SK-MEL-5 (cell line): ENCODE measurements around the gene FAM47E. TPM values are rescaled to one million over a fixed set of nuclear protein-coding genes. Genes with fewer than 3 reads are reported as not detected.

Experiments used
- DNase-seq: peaks from one replicate; pipeline ENCODE4 v3.0.0-alpha.2; 2016; ENCODE audit warnings: low read depth, low spot score
- in situ Hi-C: cut with HindIII; loops from 2 replicates; pipeline ENCODE4 v1.10.0; 2016; ENCODE audit warnings: low sequenced_read_pairs, high pct_unique_total_duplicates, low pct_unique_long_range_greater_than_20kb
- total RNA-seq: library from RNA; depleted of rRNA; stranded (reverse); fragments of >200 nt; shearing (Covaris generic); gene quantifications from 2 replicates; pipeline ENCODE4 v1.2.3, GENCODE V29; 2014; rRNA removed

FAM47E gene
- total RNA-seq, 1 experiment from 2014 or later = 1.4 TPM

DNA sequence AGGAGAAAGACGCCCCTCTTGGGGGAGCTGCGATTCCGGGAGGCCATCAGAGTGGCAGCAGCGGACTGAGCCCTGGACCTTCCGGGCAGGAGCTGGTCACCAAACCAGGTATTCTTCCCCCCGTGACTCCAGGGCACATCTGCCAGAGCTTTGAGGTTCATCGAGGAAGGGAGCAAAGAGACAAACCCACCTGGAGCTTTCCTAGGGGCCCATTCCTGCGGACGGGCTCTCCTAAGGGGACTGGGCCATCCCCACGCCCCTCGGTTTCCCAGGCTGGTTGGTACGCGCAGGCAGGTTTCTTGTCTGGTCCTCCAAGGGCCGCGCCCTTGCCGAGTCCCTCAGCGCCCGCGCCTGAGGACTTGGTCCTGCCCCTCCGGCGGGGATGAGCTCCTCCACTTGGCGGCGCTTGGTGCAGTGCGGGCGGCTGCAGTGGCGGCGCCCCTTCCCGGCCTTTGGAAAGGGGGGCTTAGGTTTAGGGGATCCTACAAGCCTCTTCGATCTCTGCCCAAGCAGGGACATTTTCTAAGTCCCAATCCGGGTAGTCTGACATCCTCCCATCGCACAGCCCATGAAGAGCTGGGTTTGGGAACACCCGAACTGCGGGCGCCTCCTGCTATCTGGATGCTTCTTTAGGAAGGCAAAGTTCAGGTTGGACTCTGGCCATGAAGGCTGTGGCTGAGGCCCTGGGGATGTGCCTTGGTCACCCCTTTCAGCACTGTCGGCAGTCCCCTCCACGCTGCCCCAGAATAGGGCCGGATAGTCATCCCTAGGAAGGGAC is 55.5 kb downstream of the FAM47E start:
- in situ Hi-C loops = no loop called here
- no peak for DNase-seq

GRCh38 chr4:76307660-76308014 is 56.1 kb downstream of the FAM47E start:
- in situ Hi-C loops = no loop called here

GRCh38 chr4:76308548-76308947 is 57.0 kb downstream of the FAM47E start:
- in situ Hi-C loops = no loop called here
- DNase-seq = no peak

More at GRCh38 chr4:76307660-76308014, 56.1 kb downstream of the FAM47E start:
- DNase-seq = no peak

DNA sequence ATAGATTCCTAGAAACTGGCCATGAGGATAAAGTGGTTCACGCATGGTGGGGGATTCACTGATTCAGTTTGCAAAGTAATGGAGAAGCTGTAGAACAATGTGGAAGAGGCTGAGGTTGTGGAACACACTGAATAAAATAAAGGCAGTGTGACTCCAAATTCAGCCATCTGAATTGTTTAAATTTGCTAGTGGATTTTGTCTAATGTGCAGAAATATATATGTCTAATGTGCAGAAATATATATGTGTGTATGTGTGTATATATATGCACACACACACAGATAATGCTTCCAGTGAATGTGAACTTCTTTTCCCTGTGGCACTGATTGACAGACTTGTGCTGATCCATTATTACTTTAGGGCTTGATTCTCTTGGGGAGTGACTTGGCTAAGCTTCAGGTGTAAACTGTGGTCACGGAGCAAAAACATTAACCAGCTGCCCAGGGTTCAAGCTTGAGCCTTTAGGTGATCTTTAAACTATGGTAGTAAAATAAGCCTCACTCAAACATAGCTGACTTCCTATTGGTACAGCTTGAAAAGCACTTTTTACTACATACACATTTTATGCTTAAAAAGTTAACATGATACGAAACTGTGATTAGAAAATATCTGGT is 58.5 kb downstream of the FAM47E start:
- no peak for DNase-seq
- in situ Hi-C loops = no loop called here

DNA sequence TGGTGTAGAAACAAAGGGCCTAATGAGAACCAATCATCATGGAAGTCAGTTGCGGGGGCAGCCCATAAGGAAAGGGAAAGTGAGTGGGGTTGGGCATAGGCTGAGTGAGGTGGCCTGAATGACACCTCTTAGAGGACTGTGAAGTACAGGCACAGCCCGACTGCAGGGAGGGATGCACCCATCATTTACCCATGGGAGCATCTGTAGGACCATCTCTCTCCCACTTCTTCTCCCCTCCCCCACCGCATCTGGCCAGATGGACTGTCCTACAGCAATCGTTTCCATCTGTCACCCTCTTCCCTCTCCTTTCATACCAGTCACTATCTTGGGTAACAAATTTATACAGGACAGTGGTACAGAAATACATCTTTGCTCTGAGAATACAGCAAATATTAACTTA is 59.2 kb downstream of the FAM47E start:
- no peak for DNase-seq
- in situ Hi-C loops = no loop called here

DNA sequence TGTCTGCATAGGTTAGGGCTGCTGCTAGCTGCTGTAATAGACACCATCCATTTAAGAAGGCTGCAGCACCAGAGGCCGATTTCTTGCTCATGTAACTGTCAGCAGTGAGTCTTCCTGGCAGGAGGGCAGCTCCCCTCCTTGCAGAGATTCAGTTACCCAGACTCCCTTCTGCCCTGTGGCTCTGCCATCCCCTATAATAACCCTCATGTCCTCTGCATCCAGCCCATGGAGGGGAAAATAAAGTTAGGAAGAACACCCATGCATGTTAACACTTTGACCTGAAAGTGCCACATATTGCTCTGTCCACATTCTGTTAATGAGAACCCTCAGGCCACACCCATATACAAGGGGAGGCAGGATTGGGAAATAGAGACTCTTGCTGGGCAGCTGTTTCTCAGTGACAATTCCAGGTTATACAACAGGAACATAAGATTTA is 60.4 kb downstream of the FAM47E start:
- no peak for DNase-seq
- in situ Hi-C loops = no loop called here

GRCh38 chr4:76312457-76312856 is 60.9 kb downstream of the FAM47E start:
- DNase-seq = no peak
- in situ Hi-C loops = no loop called here

DNA sequence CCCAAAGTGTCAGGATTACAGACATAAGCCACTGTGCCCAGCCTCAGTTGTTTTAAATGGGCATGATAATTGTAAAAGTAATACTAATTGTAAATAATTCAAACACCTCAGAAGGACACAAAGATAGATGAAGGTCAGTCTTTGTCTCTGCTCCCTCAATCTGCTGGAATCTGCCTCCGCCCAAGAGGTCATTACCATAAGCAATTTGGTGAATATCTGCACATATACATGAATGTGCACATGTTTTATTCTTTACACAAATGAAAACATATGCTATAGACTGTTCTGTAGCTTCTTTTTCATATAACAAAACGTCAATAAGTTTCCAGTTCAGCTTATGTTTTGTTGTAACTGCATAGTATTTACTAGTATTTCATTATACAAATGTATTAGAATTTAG is 62.0 kb downstream of the FAM47E start:
- DNase-seq = no peak
- in situ Hi-C loops = no loop called here

GRCh38 chr4:76315267-76315918 is 63.9 kb downstream of the FAM47E start:
- in situ Hi-C loops = no loop called here
- no peak for DNase-seq

DNA sequence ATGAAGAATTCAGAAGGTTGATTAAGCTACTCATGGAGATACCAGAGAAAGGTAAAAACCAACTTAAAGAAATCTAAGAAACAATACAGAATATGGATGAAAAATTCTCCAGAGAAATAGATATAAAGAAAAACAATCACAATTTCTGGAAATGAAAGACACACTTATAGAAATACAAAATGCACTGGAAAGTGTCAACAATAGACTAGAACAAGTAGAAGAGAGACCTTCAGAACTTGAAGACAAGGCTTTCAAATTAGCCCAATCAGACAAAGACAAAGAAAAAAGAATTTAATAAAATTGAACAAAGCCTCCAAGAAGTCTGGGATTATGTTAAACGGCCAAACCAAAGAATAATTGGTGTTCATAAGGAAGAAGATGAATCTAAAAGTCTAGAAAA is 64.6 kb downstream of the FAM47E start:
- DNase-seq = no peak
- in situ Hi-C loops = no loop called here

DNA sequence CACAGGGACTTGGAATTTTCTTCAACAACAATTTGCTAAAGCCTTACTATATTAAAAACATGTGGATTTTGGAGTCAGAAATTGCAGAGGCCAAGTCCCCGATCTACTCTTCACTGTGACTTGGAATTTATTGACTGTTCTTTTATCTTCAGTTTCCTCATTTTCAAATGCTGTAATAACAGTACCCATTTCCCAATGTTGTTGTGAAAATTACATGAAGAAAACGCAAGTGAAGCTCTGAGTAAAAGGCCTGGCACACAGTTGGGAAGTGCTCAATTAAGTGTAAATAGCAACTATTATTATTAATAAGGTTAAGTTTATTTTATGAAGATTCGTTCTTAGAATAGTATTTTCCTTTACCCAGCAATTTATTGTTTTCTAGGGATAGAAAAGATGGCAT is 70.7 kb downstream of the FAM47E start:
- in situ Hi-C loops = no loop called here
- no peak for DNase-seq

DNA sequence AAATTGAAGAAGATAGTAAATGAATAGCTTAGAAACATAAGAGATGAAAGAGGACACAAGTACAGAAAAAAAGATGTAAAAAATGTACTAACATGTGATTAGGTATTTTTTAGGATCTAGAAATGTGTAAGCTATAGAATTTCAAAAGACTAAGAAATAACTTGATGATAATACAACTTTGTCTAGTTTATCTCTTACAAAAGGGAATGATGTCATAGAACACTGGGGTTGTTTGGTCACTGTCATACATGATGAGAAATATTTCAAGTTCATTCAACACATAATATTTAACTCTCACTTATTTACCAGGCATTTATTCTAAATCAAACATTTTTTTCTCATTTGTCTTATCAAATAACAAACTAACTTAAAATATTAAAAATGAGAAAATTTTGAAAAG is 73.6 kb downstream of the FAM47E start:
- in situ Hi-C loops = no loop called here

DNA sequence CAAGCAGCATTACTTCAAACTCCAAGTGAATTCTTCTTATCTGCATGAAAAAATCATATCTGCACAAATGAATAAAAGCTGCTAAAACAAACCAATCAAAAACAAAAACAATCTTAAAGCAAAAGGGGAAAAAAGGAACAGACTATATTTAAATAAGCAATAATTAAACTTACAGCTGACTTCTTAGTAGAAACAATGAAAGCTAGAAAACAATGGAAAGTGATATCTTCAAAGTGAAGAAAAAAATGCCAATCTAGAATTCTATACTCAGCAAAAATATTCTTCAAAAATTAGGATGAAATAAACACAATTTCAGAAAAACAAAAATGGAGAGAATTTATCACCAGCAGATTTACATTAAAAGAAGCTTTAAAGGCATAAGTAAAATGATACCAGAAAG is 75.0 kb downstream of the FAM47E start:
- DNase-seq = no peak
- in situ Hi-C loops = no loop called here

More for the DNA sequence above, 73.6 kb downstream of the FAM47E start:
- DNase-seq = no peak

Other genes starting within 250 kb of the FAM47E start
- 0.13 and 0.21 TPM in 2 replicates for gene CXCL9, start 244.2 kb upstream of the FAM47E start, total RNA-seq
- gene CXCL10, start 228.2 kb upstream of the FAM47E start, total RNA-seq = not detected in 2 replicates
- 0.26 TPM in 1 of 2 replicates, not detected in the other for gene CXCL11, start 215.7 kb upstream of the FAM47E start, total RNA-seq
- gene ART3, start 177.0 kb upstream of the FAM47E start, total RNA-seq = 8.5 and 9.7 TPM in 2 replicates
- gene NUP54, start 103.3 kb upstream of the FAM47E start, total RNA-seq = 32.0 and 36.2 TPM in 2 replicates
- 225 and 226 TPM in 2 replicates for gene SCARB2, start 37.9 kb upstream of the FAM47E start, total RNA-seq
- gene STBD1, start 55.0 kb downstream of the FAM47E start, total RNA-seq = 0.29 and 1.2 TPM in 2 replicates
- 0.26 TPM in 1 of 2 replicates, not detected in the other for gene CCDC158, start 169.4 kb downstream of the FAM47E start, total RNA-seq
- gene SHROOM3, start 183.5 kb downstream of the FAM47E start, total RNA-seq = 0.82 and 0.88 TPM in 2 replicates